ENCODE results near the gene HECTD1. TPM values are rescaled to one million over a fixed set of nuclear protein-coding genes. Genes with fewer than 3 reads are reported as not detected.

Gene HECTD1
- total and polyA plus RNA-seq, 9 of the 15 experiments (the other 6 are each of a cell fraction or from before 2014, with no cell fraction given), result 27.9 to 111 (median 78.1) TPM

GRCh38 chr14:31207755-31208545, at the start of gene HECTD1 (continued):
- TF ChIP-seq ZNF274 (IDR thresholded peaks at IDR 0.05; ENCODE audit: borderline replicate concordance, low read depth, low read length) (no peak), TAF1 (IDR thresholded peaks at IDR 0.05; ENCODE audit: control insufficient read depth, extremely low read depth, insufficient read depth, low read length, severe bottlenecking) (peak; percentile 32), C11orf30 (IDR thresholded peaks at IDR 0.05; ENCODE audit: low read depth) (peak; percentile 38), RB1 (IDR thresholded peaks at IDR 0.05; ENCODE audit: low read depth) (peak; percentile 66; the same call in 1 of the 2 replicates), SOX6 (IDR thresholded peaks at IDR 0.05) (peak; percentile 35), E2F8 (IDR thresholded peaks at IDR 0.05; ENCODE audit: low read depth, partially characterized antibody) (peak; percentile 41), ZBTB8A (IDR thresholded peaks at IDR 0.05; ENCODE audit: partially characterized antibody) (no peak), PRDM10 (IDR thresholded peaks at IDR 0.05; ENCODE audit: partially characterized antibody) (peak; percentile 9), MCM2 (IDR thresholded peaks at IDR 0.05; ENCODE audit: low read depth) (no peak), NCOA2 (IDR thresholded peaks at IDR 0.05; ENCODE audit: partially characterized antibody in 2 of 2) (no peak), ZNF584 (CRISPR knock-in tag; IDR thresholded peaks at IDR 0.05; ENCODE audit: low read depth) (peak; percentile 66; the same call in 1 of the 2 replicates), CBX3 (IDR thresholded peaks at IDR 0.05; ENCODE audit: borderline replicate concordance in 1 of 2, low read length in 2 of 2) (no peak), ETV5 (CRISPR knock-in tag; IDR thresholded peaks at IDR 0.05; ENCODE audit: low read depth) (peak; percentile 76), TFAP4 (CRISPR knock-in tag; IDR thresholded peaks at IDR 0.05; ENCODE audit: borderline replicate concordance) (peak; percentile 82), ZNF398 (CRISPR knock-in tag; IDR thresholded peaks at IDR 0.05) (no peak), HDAC1 (IDR thresholded peaks at IDR 0.05) (peak in 1 of 2 experiments; percentile 64; a peak in 2 of 4 replicates), TAF15 (IDR thresholded peaks at IDR 0.05; ENCODE audit: low read depth, low read length) (no peak)

Data from K562 (cell line).